A549 (cell line): ENCODE data around the gene COG8. TPM values are rescaled to one million over a fixed set of nuclear protein-coding genes. Genes with fewer than 3 reads are reported as not detected.
A peak's percentile ranks its signal among the peaks of the same experiment; 100 is the strongest.

Source experiments
- ATAC-seq, 2 experiments: fragments of 200-7000 bp in 1 of 2; fragments of >200 bp in 1 of 2; cut with Nextera tagmentation in 1 of 2; cut with Tn5 transposase in 1 of 2; 3 replicates each; pipeline versions ENCODE4 v1.8.0 to v1.9.1; 2018 to 2020; ENCODE audit warnings: mild to moderate bottlenecking in 1 of 2, moderate library complexity in 1 of 2
- CTCF ChIA-PET: fragments of 300-600 bp; sonication (Branson Sonifier 250); formaldehyde crosslinking; extraction: SDS; loops from one replicate; lab custom pipeline; 2021; ENCODE audit warnings: antibody characterized with exemption, inconsistent platforms; lab: Yijun Ruan, JAX
- POLR2A ChIA-PET: fragments of 350-600 bp; formaldehyde crosslinking; extraction: SDS; loops from one replicate; lab custom pipeline; 2021; ENCODE audit warnings: antibody characterized with exemption, inconsistent platforms; lab: Yijun Ruan, JAX
- DNase-seq, 2 experiments: peaks; one replicate each; pipeline versions ENCODE4 v3.0.0 to v3.0.0-alpha.2; 2011 to 2016; ENCODE audit warnings: low read depth in 1 of 2, low spot score in 1 of 2
- FAIRE-seq: peaks from 2 replicates; lab custom pipeline; 2011; peaks lifted over from hg19 to GRCh38; lab: Jason Lieb, UNC
- H3K27ac ChIP-seq, 2 experiments: fragments of >200 bp; sonication (Bioruptor Twin); formaldehyde crosslinking; 3 replicates each; pipeline ENCODE4 v1.5.1; 2016 to 2017
- H3K4me1 ChIP-seq: fragments of >200 bp; sonication (Bioruptor Twin); formaldehyde crosslinking; 3 replicates; pipeline ENCODE4 v1.6.1; 2016
- H3K4me2 ChIP-seq: fragments of >200 bp; sonication (Bioruptor Twin); formaldehyde crosslinking; 3 replicates; pipeline ENCODE4 v1.6.1; 2016
- H3K4me3 ChIP-seq: fragments of >200 bp; sonication (Bioruptor Twin); formaldehyde crosslinking; 3 replicates; pipeline ENCODE4 v1.5.1; 2016
- H3K9me3 ChIP-seq: fragments of >200 bp; sonication (Bioruptor Twin); formaldehyde crosslinking; 3 replicates; pipeline ENCODE4 v1.6.1; 2016
- CBX2 ChIP-seq: fragments of 200-600 bp; sonication (generic); IDR thresholded peaks from 2 replicates; pipeline ENCODE4 v1.6.1; 2016; ENCODE audit warnings: low read depth, mild to moderate bottlenecking, borderline replicate concordance
- CBX8 ChIP-seq: fragments of 200-600 bp; sonication (generic); IDR thresholded peaks from 2 replicates; pipeline ENCODE4 v1.6.1; 2016
- CHD4 ChIP-seq: fragments of 200-600 bp; sonication (generic); IDR thresholded peaks from 2 replicates; pipeline ENCODE4 v1.6.1; 2016; ENCODE audit warnings: antibody characterized with exemption, mild to moderate bottlenecking, borderline replicate concordance
- EHF ChIP-seq: fragments of 250-450 bp; sonication (Bioruptor Pico); IDR thresholded peaks from 2 replicates; pipeline ENCODE4 v1.5.0; 2020; ENCODE audit warnings: mild to moderate bottlenecking
- FOSB ChIP-seq: fragments of 250-450 bp; sonication (Bioruptor Pico); IDR thresholded peaks from 2 replicates; pipeline ENCODE4 v1.5.0; 2020; ENCODE audit warnings: mild to moderate bottlenecking, moderate library complexity
- HDAC2 ChIP-seq: fragments of 200-600 bp; sonication (generic); IDR thresholded peaks from 2 replicates; pipeline ENCODE4 v1.6.1; 2016
- HOXA7 ChIP-seq: fragments of 250-450 bp; sonication (Bioruptor Pico); IDR thresholded peaks from 2 replicates; pipeline ENCODE4 v1.5.0; 2020; ENCODE audit warnings: mild to moderate bottlenecking, moderate library complexity
- HOXB13 ChIP-seq: fragments of 250-450 bp; sonication (Bioruptor Pico); IDR thresholded peaks from 2 replicates; pipeline ENCODE4 v1.5.0; 2020; ENCODE audit warnings: low read depth, mild to moderate bottlenecking, moderate library complexity
- JUN ChIP-seq, 2 experiments: fragments of >200 bp; sonication (Bioruptor Twin); formaldehyde crosslinking; IDR thresholded peaks; 2 replicates in 1 of 2; 3 replicates in 1 of 2; pipeline ENCODE4 v1.6.1; 2016 to 2017
- JUNB ChIP-seq: fragments of >200 bp; sonication (Bioruptor Twin); formaldehyde crosslinking; IDR thresholded peaks from 2 replicates; pipeline ENCODE4 v1.6.1; 2016
- KDM1A ChIP-seq: fragments of 200-600 bp; sonication (generic); IDR thresholded peaks from 2 replicates; pipeline ENCODE4 v1.6.1; 2016; ENCODE audit warnings: low read depth, mild to moderate bottlenecking
- KDM5A ChIP-seq: fragments of 200-600 bp; sonication (generic); IDR thresholded peaks from 2 replicates; pipeline ENCODE4 v1.6.1; 2016; ENCODE audit warnings: antibody characterized with exemption, mild to moderate bottlenecking
- NFE2L2 ChIP-seq: fragments of 150-350 bp; conservative IDR thresholded peaks from 2 replicates; pipeline ENCODE4 v1.6.1; 2014; ENCODE audit warnings: low read length
- NR3C1 ChIP-seq: fragments of >200 bp; sonication (Bioruptor Twin); formaldehyde crosslinking; IDR thresholded peaks from 3 replicates; pipeline ENCODE4 v1.6.1; 2017
- POLR2A ChIP-seq: IDR thresholded peaks from 2 replicates; pipeline ENCODE4 v1.6.1; 2012; ENCODE audit warnings: mild to moderate bottlenecking, low read length
- POLR2AphosphoS2 ChIP-seq: conservative IDR thresholded peaks from 2 replicates; pipeline ENCODE4 v1.6.1; 2012; ENCODE audit warnings: low read length, improper control_type of control experiment, inconsistent platforms
- RAD21 ChIP-seq, 2 experiments: fragments of >200 bp in 1 of 2; sonication (Bioruptor Twin) in 1 of 2; formaldehyde crosslinking in 1 of 2; IDR thresholded peaks in 1 of 2; conservative IDR thresholded peaks in 1 of 2; 2 replicates in 1 of 2; 3 replicates in 1 of 2; pipeline ENCODE4 v1.6.1; 2012 to 2018; ENCODE audit warnings: inconsistent platforms in 1 of 2
- RARB ChIP-seq: fragments of 250-450 bp; sonication (Bioruptor Pico); IDR thresholded peaks from 2 replicates; pipeline ENCODE4 v1.8.0; 2021; ENCODE audit warnings: mild to moderate bottlenecking, moderate library complexity
- RNF2 ChIP-seq: fragments of 200-600 bp; sonication (generic); IDR thresholded peaks from 2 replicates; pipeline ENCODE4 v1.6.1; 2016; ENCODE audit warnings: low read depth, mild to moderate bottlenecking, antibody characterized with exemption, moderate library complexity, borderline replicate concordance
- SMC3 ChIP-seq: fragments of >200 bp; sonication (Bioruptor Twin); formaldehyde crosslinking; IDR thresholded peaks from 3 replicates; pipeline ENCODE4 v1.6.1; 2018; ENCODE audit warnings: inconsistent platforms
- TFCP2L1 ChIP-seq: fragments of 250-450 bp; sonication (Bioruptor Pico); IDR thresholded peaks from 2 replicates; pipeline ENCODE4 v1.5.0; 2021; ENCODE audit warnings: mild to moderate bottlenecking
- TP53 ChIP-seq: fragments of 250-450 bp; sonication (Bioruptor Pico); IDR thresholded peaks from 2 replicates; pipeline ENCODE4 v1.5.0; 2021; ENCODE audit warnings: mild to moderate bottlenecking, moderate library complexity
- ZC3H11A ChIP-seq: fragments of 450-650 bp; IDR thresholded peaks from 2 replicates; pipeline ENCODE4 v1.6.1; 2014; ENCODE audit warnings: antibody characterized with exemption, mild to moderate bottlenecking
- ZSCAN20 ChIP-seq: fragments of 250-450 bp; sonication (Bioruptor Pico); IDR thresholded peaks from 2 replicates; pipeline ENCODE4 v1.8.0; 2022; ENCODE audit warnings: mild to moderate bottlenecking, moderate library complexity
- WGBS: methylation state at CpG from one replicate; pipeline ENCODE4 v1.1.6; 2017; ENCODE audit errors: missing lambda C conversion rate; 5-methylcytosine and 5-hydroxymethylcytosine counted together
- polyA plus RNA-seq, 4 experiments: library from polyadenylated mRNA; depleted of rRNA in 3 of 4; stranded (reverse); fragments of >200 nt; fragmentation: RNase III in 1 of 4; extraction: RNeasy Plus Mini Kit Qiagen cat#74134 plus additional on column Dnase treatment in 1 of 4; gene quantifications; 2 replicates in 3 of 4; 3 replicates in 1 of 4; pipeline ENCODE4 v1.2.3, GENCODE V29; 2011 to 2017
- TF ChIP-seq, protein P1 (sequence below): fragments of 200-600 bp; sonication (generic); IDR thresholded peaks from 2 replicates; pipeline ENCODE4 v1.6.1; 2016; ENCODE audit warnings: antibody characterized with exemption, mild to moderate bottlenecking, moderate library complexity
- TF ChIP-seq, protein P2 (sequence below): IDR thresholded peaks from 2 replicates; pipeline ENCODE4 v1.6.1; 2012
- TF ChIP-seq, protein P3 (sequence below): fragments of >200 bp; sonication (Bioruptor Twin); formaldehyde crosslinking; IDR thresholded peaks from 3 replicates; pipeline ENCODE4 v1.6.1; 2016
- TF ChIP-seq, protein P4 (sequence below): fragments of 450-650 bp; IDR thresholded peaks from 2 replicates; pipeline ENCODE4 v1.6.1; 2014; ENCODE audit warnings: antibody characterized with exemption
- TF ChIP-seq, protein P5 (sequence below): IDR thresholded peaks from 2 replicates; pipeline ENCODE4 v1.6.1; 2012; ENCODE audit warnings: low read depth, borderline replicate concordance

The COG8 gene
- polyA plus RNA-seq, 2 of the 4 experiments (the other 2 are of a cell fraction): 21.4 to 24.3 TPM

- POLR2A ChIA-PET: no interaction called here
- Histone ChIP-seq H3K9me3 (no peaks in the 10 kb centered on the region), H3K4me2 (no peak overlapping the region), H3K4me1 (peaks cover 37% of the 10 kb centered on the region), H3K4me3 (no peak overlapping the region), H3K27ac (0 out of 6 replicates have a peak overlapping the region, but pooled peaks of 1 of the 2 experiments have one; percentile 34)
- ATAC-seq (no peak), DNase-seq (no peak), FAIRE-seq (no peak)
- WGBS: 82% methylated on average over 10 of the region's 10 CpGs
- no peak for TF ChIP-seq KDM1A
- TF ChIP-seq JUN (IDR thresholded peaks at IDR 0.05): peak in 1 of 2 experiments; percentile 5; a peak in 1 of 5 replicates
- CTCF ChIA-PET: interaction anchor here (0.6 to 8.9 kb wide), 4 partner anchors 9 to 152 kb away, joined by 3 to 44 read pairs (median 18); partner anchors contain the start of genes COG8, NIP7 and VPS4A
These were observed 14.6 kb downstream of the COG8 start for GRCh38 chr16:69324585-69325253.

DNA sequence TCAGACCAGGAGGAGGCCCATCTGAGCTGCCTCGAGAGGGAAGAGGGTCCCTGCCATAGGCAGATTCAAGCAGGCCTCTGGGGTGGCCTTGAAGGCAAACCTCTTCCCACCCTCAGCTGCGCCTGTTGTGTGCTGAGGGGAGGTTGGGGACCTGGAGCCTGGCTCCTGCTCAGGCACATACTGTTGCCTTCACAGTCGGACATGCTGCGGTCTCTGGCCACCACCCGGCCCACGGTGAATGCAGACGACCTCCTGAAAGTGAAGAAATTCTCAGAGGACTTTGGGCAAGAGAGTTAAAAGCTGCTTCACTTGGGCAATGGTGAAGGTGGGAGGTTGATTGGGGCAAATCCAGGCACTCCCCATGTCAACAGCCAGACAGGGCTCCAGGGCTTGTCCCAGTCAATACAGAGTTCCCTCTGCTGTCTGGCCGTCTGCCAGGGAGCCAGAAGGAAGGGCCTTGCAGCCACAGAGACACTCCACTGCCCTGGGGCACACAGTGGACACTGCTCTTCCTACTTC is 15.3 kb downstream of the COG8 start:
- no peak for FAIRE-seq
- H3K27ac ChIP-seq: 0 out of 6 replicates have a peak overlapping the region, but pooled peaks of 1 of the 2 experiments have one; percentile 34
- 89% methylated on average over 8 of the region's 8 CpGs for WGBS

DNA sequence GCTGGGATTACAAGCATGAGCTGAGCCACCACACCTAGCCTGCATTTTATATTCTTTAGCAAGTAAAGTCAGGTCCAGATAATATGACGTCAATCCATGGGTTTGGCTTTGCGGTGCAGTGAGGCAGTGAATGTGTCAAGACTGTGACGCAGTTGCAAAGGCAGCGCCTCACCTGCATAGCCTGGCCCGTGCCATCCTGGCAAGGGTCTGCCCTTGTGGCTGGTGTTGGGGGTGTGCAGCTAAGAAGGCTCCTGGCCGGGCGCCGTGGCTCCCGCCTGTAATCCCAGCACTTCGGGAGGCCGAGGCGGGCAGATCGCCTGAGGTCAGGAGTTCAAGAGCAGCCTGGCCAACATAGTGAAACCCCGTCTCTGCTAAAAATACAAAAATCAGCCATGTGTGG is 15.9 kb downstream of the COG8 start:
- peaks cover 27% of the 10 kb centered on the region for H3K4me1 ChIP-seq
- FAIRE-seq (no peak), ATAC-seq (no peak), DNase-seq (no peak)
- 97% methylated on average over 5 of the region's 14 CpGs for WGBS
- H3K4me2 ChIP-seq: no peak overlapping the region
- POLR2A ChIA-PET: interaction anchor here (0.7 kb wide), 2 partner anchors 13 to 583 kb away, joined by 3 to 4 read pairs; no protein-coding TSS in a partner anchor
- H3K9me3 ChIP-seq: no peaks in the 10 kb centered on the region
- CTCF ChIA-PET: interaction anchor here (2.6 to 8.9 kb wide), 3 partner anchors 10 to 14 kb away, joined by 6 to 44 read pairs (median 31); partner anchors contain the start of genes COG8, NIP7 and VPS4A
- no peak overlapping the region for H3K4me3 ChIP-seq
- no peak overlapping the region for H3K27ac ChIP-seq
- TF ChIP-seq, protein P1, sequence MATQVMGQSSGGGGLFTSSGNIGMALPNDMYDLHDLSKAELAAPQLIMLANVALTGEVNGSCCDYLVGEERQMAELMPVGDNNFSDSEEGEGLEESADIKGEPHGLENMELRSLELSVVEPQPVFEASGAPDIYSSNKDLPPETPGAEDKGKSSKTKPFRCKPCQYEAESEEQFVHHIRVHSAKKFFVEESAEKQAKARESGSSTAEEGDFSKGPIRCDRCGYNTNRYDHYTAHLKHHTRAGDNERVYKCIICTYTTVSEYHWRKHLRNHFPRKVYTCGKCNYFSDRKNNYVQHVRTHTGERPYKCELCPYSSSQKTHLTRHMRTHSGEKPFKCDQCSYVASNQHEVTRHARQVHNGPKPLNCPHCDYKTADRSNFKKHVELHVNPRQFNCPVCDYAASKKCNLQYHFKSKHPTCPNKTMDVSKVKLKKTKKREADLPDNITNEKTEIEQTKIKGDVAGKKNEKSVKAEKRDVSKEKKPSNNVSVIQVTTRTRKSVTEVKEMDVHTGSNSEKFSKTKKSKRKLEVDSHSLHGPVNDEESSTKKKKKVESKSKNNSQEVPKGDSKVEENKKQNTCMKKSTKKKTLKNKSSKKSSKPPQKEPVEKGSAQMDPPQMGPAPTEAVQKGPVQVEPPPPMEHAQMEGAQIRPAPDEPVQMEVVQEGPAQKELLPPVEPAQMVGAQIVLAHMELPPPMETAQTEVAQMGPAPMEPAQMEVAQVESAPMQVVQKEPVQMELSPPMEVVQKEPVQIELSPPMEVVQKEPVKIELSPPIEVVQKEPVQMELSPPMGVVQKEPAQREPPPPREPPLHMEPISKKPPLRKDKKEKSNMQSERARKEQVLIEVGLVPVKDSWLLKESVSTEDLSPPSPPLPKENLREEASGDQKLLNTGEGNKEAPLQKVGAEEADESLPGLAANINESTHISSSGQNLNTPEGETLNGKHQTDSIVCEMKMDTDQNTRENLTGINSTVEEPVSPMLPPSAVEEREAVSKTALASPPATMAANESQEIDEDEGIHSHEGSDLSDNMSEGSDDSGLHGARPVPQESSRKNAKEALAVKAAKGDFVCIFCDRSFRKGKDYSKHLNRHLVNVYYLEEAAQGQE: no peak
- no peak for TF ChIP-seq POLR2AphosphoS2
- TF ChIP-seq CBX2: no peak
- TF ChIP-seq FOSB (CRISPR knock-in tag): no peak
- no peak for TF ChIP-seq POLR2A
- TF ChIP-seq, protein P2, sequence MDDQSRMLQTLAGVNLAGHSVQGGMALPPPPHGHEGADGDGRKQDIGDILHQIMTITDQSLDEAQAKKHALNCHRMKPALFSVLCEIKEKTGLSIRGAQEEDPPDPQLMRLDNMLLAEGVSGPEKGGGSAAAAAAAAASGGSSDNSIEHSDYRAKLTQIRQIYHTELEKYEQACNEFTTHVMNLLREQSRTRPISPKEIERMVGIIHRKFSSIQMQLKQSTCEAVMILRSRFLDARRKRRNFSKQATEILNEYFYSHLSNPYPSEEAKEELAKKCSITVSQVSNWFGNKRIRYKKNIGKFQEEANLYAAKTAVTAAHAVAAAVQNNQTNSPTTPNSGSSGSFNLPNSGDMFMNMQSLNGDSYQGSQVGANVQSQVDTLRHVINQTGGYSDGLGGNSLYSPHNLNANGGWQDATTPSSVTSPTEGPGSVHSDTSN: no peak
- no peak for TF ChIP-seq HOXA7 (CRISPR knock-in tag)
- no peak for TF ChIP-seq HOXB13 (CRISPR knock-in tag)
- no peak for TF ChIP-seq KDM5A
- TF ChIP-seq NFE2L2: no peak
- TF ChIP-seq ZC3H11A: no peak
- TF ChIP-seq, protein P3, sequence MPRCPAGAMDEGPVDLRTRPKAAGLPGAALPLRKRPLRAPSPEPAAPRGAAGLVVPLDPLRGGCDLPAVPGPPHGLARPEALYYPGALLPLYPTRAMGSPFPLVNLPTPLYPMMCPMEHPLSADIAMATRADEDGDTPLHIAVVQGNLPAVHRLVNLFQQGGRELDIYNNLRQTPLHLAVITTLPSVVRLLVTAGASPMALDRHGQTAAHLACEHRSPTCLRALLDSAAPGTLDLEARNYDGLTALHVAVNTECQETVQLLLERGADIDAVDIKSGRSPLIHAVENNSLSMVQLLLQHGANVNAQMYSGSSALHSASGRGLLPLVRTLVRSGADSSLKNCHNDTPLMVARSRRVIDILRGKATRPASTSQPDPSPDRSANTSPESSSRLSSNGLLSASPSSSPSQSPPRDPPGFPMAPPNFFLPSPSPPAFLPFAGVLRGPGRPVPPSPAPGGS: no peak
- TF ChIP-seq SMC3: no peak
- no peak for TF ChIP-seq JUNB
- TF ChIP-seq NR3C1: no peak
- no peak for TF ChIP-seq HDAC2
- no peak for TF ChIP-seq TP53
- TF ChIP-seq TFCP2L1 (CRISPR knock-in tag): no peak
- TF ChIP-seq ZSCAN20 (CRISPR knock-in tag): no peak

More for the DNA sequence above, 15.3 kb downstream of the COG8 start:
- Histone ChIP-seq H3K4me1 (peaks cover 34% of the 10 kb centered on the region), H3K4me2 (no peak overlapping the region), H3K4me3 (no peak overlapping the region)
- CTCF ChIA-PET: interaction anchor here (2.6 to 8.9 kb wide), 3 partner anchors 10 to 13 kb away, joined by 6 to 44 read pairs (median 31); partner anchors contain the start of genes COG8, NIP7 and VPS4A
- TF ChIP-seq CBX8 (no peak), ZC3H11A (no peak), RNF2 (no peak), POLR2A (no peak), EHF (CRISPR knock-in tag) (no peak), POLR2AphosphoS2 (no peak), CHD4 (no peak), RAD21 (conservative IDR thresholded peaks at IDR 0.05 in 1 of 2, IDR thresholded peaks at IDR 0.05 in 1 of 2) (no peak), JUNB (no peak), ZSCAN20 (CRISPR knock-in tag) (no peak), RARB (CRISPR knock-in tag) (no peak)
- TF ChIP-seq, protein P4, sequence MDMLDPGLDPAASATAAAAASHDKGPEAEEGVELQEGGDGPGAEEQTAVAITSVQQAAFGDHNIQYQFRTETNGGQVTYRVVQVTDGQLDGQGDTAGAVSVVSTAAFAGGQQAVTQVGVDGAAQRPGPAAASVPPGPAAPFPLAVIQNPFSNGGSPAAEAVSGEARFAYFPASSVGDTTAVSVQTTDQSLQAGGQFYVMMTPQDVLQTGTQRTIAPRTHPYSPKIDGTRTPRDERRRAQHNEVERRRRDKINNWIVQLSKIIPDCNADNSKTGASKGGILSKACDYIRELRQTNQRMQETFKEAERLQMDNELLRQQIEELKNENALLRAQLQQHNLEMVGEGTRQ: no peak
- TF ChIP-seq, protein P5, sequence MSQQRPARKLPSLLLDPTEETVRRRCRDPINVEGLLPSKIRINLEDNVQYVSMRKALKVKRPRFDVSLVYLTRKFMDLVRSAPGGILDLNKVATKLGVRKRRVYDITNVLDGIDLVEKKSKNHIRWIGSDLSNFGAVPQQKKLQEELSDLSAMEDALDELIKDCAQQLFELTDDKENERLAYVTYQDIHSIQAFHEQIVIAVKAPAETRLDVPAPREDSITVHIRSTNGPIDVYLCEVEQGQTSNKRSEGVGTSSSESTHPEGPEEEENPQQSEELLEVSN: no peak
- TF ChIP-seq, all 56 proteins: peak for 0
- DNase-seq (no peak), ATAC-seq (peak in 1 of 2 experiments; percentile 8; a peak in 1 of 6 replicates)
- H3K9me3 ChIP-seq: no peaks in the 10 kb centered on the region
- POLR2A ChIA-PET: no interaction called here
